ENCODE measurements around the gene MIDN. TPM values are rescaled to one million over a fixed set of nuclear protein-coding genes. Genes with fewer than 3 reads are reported as not detected.
A peak's percentile ranks its signal among the peaks of the same experiment; 100 is the strongest.
"Not testable (repeated sequence)": the region's sequence is repeated elsewhere in the genome, so short reads cannot be mapped to it uniquely, and the experiment has no call there.

The MIDN gene
- total and polyA plus RNA-seq, 2 experiments from 2014 or later, result 30.1 to 98.4 TPM

GRCh38 chr19:1206150-1206863 is 42.1 kb upstream of the MIDN start:
- Histone ChIP-seq H3K27ac (peak overlapping the region; percentile 80), H3K9me2 (replicated peaks; ENCODE audit: insufficient read depth) (no peaks in the 10 kb centered on the region), H3K9me3 (ENCODE audit: low read depth) (no peaks in the 10 kb centered on the region), H3K4me1 (ENCODE audit: insufficient read depth) (peaks cover 23% of the 10 kb centered on the region), H3K4me2 (peak overlapping the region; percentile 91), H3K4me3 (peak overlapping the region; percentile 87), H2AFZ (no peak overlapping the region), H4K20me1 (ENCODE audit: insufficient read depth, poor library complexity, severe bottlenecking) (peaks cover 45% of the 10 kb centered on the region), H3K27me3 (no peaks in the 10 kb centered on the region), H3K36me3 (replicated peaks; ENCODE audit: insufficient read depth, low read depth) (no peaks in the 10 kb centered on the region), H3K79me2 (peaks cover 51% of the 10 kb centered on the region)
- DNase-seq (ENCODE audit: low spot score), result peak; percentile 31
- whole genome bisulfite sequencing (ENCODE audit: low lambda C conversion rate, missing lambda C conversion rate), result 3% methylated on average over 40 of the region's 78 CpGs
- TF ChIP-seq CTCF (IDR thresholded peaks at IDR 0.05; ENCODE audit: poor library complexity) (no peak), EZH2phosphoT487 (IDR thresholded peaks at IDR 0.05; ENCODE audit: low read depth, severe bottlenecking, unreplicated experiment) (no peak), EZH2 (IDR thresholded peaks at IDR 0.05; ENCODE audit: borderline replicate concordance) (no peak)

GRCh38 chr19:1206864-1207450 is 41.4 kb upstream of the MIDN start:
- Histone ChIP-seq H3K27me3 (no peaks in the 10 kb centered on the region), H3K27ac (peak overlapping the region; percentile 80), H3K36me3 (replicated peaks; ENCODE audit: insufficient read depth, low read depth) (no peaks in the 10 kb centered on the region), H3K4me2 (peak overlapping the region; percentile 91), H4K20me1 (ENCODE audit: insufficient read depth, poor library complexity, severe bottlenecking) (peaks cover 50% of the 10 kb centered on the region), H3K9me2 (replicated peaks; ENCODE audit: insufficient read depth) (no peaks in the 10 kb centered on the region), H3K4me3 (peak overlapping the region; percentile 87), H3K9me3 (ENCODE audit: low read depth) (no peaks in the 10 kb centered on the region), H3K4me1 (ENCODE audit: insufficient read depth) (peaks cover 23% of the 10 kb centered on the region), H2AFZ (no peak overlapping the region), H3K79me2 (peaks cover 57% of the 10 kb centered on the region)
- no peak for TF ChIP-seq CTCF (IDR thresholded peaks at IDR 0.05; ENCODE audit: poor library complexity)
- TF ChIP-seq EZH2 (IDR thresholded peaks at IDR 0.05; ENCODE audit: borderline replicate concordance), result no peak
- no peak for TF ChIP-seq EZH2phosphoT487 (IDR thresholded peaks at IDR 0.05; ENCODE audit: low read depth, severe bottlenecking, unreplicated experiment)
- DNase-seq (ENCODE audit: low spot score), result peak; percentile 29
- 4% methylated on average over 36 of the region's 38 CpGs for WGBS (ENCODE audit: low lambda C conversion rate, missing lambda C conversion rate)

GRCh38 chr19:1208830-1209229 is 39.6 kb upstream of the MIDN start:
- H3K9me3 ChIP-seq (ENCODE audit: low read depth); H2AFZ ChIP-seq; H3K36me3 ChIP-seq (replicated peaks; ENCODE audit: insufficient read depth, low read depth); H3K9me2 ChIP-seq (replicated peaks; ENCODE audit: insufficient read depth); H3K4me3 ChIP-seq; H3K27me3 ChIP-seq: not testable (repeated sequence)
- peak; percentile 68 for DNase-seq (ENCODE audit: low spot score)
- 71% methylated on average over 10 of the region's 10 CpGs for WGBS (ENCODE audit: low lambda C conversion rate, missing lambda C conversion rate)
- H3K79me2 ChIP-seq, result peaks cover 75% of the 10 kb centered on the region
- H3K27ac ChIP-seq, result peak overlapping the region; percentile 80
- H3K4me1 ChIP-seq (ENCODE audit: insufficient read depth), result peaks cover 21% of the 10 kb centered on the region
- H3K4me2 ChIP-seq, result peak overlapping the region; percentile 91
- H4K20me1 ChIP-seq (ENCODE audit: insufficient read depth, poor library complexity, severe bottlenecking), result peaks cover 57% of the 10 kb centered on the region

- 95% methylated on average over 13 of the region's 13 CpGs for WGBS (ENCODE audit: low lambda C conversion rate, missing lambda C conversion rate)
- H3K27ac ChIP-seq, result peak overlapping the region; percentile 20
- H4K20me1 ChIP-seq (ENCODE audit: insufficient read depth, poor library complexity, severe bottlenecking), result peaks cover 71% of the 10 kb centered on the region
Observed at GRCh38 chr19:1210227-1210538, 38.2 kb upstream of the MIDN start.

More at GRCh38 chr19:1210227-1210538, 38.2 kb upstream of the MIDN start:
- H3K4me3 ChIP-seq, result no peak overlapping the region
- H3K79me2 ChIP-seq, result peaks cover 88% of the 10 kb centered on the region
- H3K27me3 ChIP-seq, result no peaks in the 10 kb centered on the region
- DNase-seq (ENCODE audit: low spot score), result no peak
- H3K36me3 ChIP-seq (replicated peaks; ENCODE audit: insufficient read depth, low read depth), result no peaks in the 10 kb centered on the region
- H3K9me3 ChIP-seq (ENCODE audit: low read depth), result no peaks in the 10 kb centered on the region
- no peaks in the 10 kb centered on the region for H3K9me2 ChIP-seq (replicated peaks; ENCODE audit: insufficient read depth)
- peaks cover 27% of the 10 kb centered on the region for H3K4me1 ChIP-seq (ENCODE audit: insufficient read depth)
- H3K4me2 ChIP-seq, result peak overlapping the region; percentile 91
- no peak overlapping the region for H2AFZ ChIP-seq
- TF ChIP-seq EZH2 (IDR thresholded peaks at IDR 0.05; ENCODE audit: borderline replicate concordance) (no peak), CTCF (IDR thresholded peaks at IDR 0.05; ENCODE audit: poor library complexity) (no peak), EZH2phosphoT487 (IDR thresholded peaks at IDR 0.05; ENCODE audit: low read depth, severe bottlenecking, unreplicated experiment) (no peak)

Data from hepatocyte (in vitro differentiated cells).